A549 (cell line): Measurements from ENCODE around the gene TAF4. TPM values are rescaled to one million over a fixed set of nuclear protein-coding genes. Genes with fewer than 3 reads are reported as not detected.
"Not testable (repeated sequence)": the region's sequence is repeated elsewhere in the genome, so short reads cannot be mapped to it uniquely, and the experiment has no call there.

Experiments
- ATAC-seq, 2 experiments: fragments of 200-7000 bp in 1 of 2; fragments of >200 bp in 1 of 2; cut with Nextera tagmentation in 1 of 2; cut with Tn5 transposase in 1 of 2; 3 replicates each; pipeline versions ENCODE4 v1.8.0 to v1.9.1; 2018 to 2020; ENCODE audit warnings: mild to moderate bottlenecking in 1 of 2, moderate library complexity in 1 of 2
- CTCF ChIA-PET: fragments of 300-600 bp; sonication (Branson Sonifier 250); formaldehyde crosslinking; extraction: SDS; loops from one replicate; lab custom pipeline; 2021; ENCODE audit warnings: antibody characterized with exemption, inconsistent platforms; lab: Yijun Ruan, JAX
- POLR2A ChIA-PET: fragments of 350-600 bp; formaldehyde crosslinking; extraction: SDS; loops from one replicate; lab custom pipeline; 2021; ENCODE audit warnings: antibody characterized with exemption, inconsistent platforms; lab: Yijun Ruan, JAX
- DNase-seq, 2 experiments: peaks; one replicate each; pipeline versions ENCODE4 v3.0.0 to v3.0.0-alpha.2; 2011 to 2016; ENCODE audit warnings: low read depth in 1 of 2, low spot score in 1 of 2
- FAIRE-seq: peaks from 2 replicates; lab custom pipeline; 2011; peaks lifted over from hg19 to GRCh38; lab: Jason Lieb, UNC
- H3K27ac ChIP-seq, 2 experiments: fragments of >200 bp; sonication (Bioruptor Twin); formaldehyde crosslinking; 3 replicates each; pipeline ENCODE4 v1.5.1; 2016 to 2017
- H3K4me1 ChIP-seq: fragments of >200 bp; sonication (Bioruptor Twin); formaldehyde crosslinking; 3 replicates; pipeline ENCODE4 v1.6.1; 2016
- H3K4me2 ChIP-seq: fragments of >200 bp; sonication (Bioruptor Twin); formaldehyde crosslinking; 3 replicates; pipeline ENCODE4 v1.6.1; 2016
- H3K4me3 ChIP-seq: fragments of >200 bp; sonication (Bioruptor Twin); formaldehyde crosslinking; 3 replicates; pipeline ENCODE4 v1.5.1; 2016
- H3K9me3 ChIP-seq: fragments of >200 bp; sonication (Bioruptor Twin); formaldehyde crosslinking; 3 replicates; pipeline ENCODE4 v1.6.1; 2016
- CBX2 ChIP-seq: fragments of 200-600 bp; sonication (generic); IDR thresholded peaks from 2 replicates; pipeline ENCODE4 v1.6.1; 2016; ENCODE audit warnings: low read depth, mild to moderate bottlenecking, borderline replicate concordance
- CHD4 ChIP-seq: fragments of 200-600 bp; sonication (generic); IDR thresholded peaks from 2 replicates; pipeline ENCODE4 v1.6.1; 2016; ENCODE audit warnings: antibody characterized with exemption, mild to moderate bottlenecking, borderline replicate concordance
- EP300 ChIP-seq, 2 experiments: fragments of >200 bp; sonication (Bioruptor Twin); formaldehyde crosslinking; IDR thresholded peaks; 2 replicates in 1 of 2; 3 replicates in 1 of 2; pipeline ENCODE4 v1.6.1; 2016 to 2017
- ESRRA ChIP-seq: fragments of 150-350 bp; IDR thresholded peaks from 2 replicates; pipeline ENCODE4 v1.6.1; 2014; ENCODE audit warnings: mild to moderate bottlenecking, low read length, borderline replicate concordance
- FOXS1 ChIP-seq: fragments of 250-450 bp; sonication (Bioruptor Pico); IDR thresholded peaks from 2 replicates; pipeline ENCODE4 v1.5.0; 2020; ENCODE audit warnings: mild to moderate bottlenecking, moderate library complexity
- HOXA7 ChIP-seq: fragments of 250-450 bp; sonication (Bioruptor Pico); IDR thresholded peaks from 2 replicates; pipeline ENCODE4 v1.5.0; 2020; ENCODE audit warnings: mild to moderate bottlenecking, moderate library complexity
- KDM5A ChIP-seq: fragments of 200-600 bp; sonication (generic); IDR thresholded peaks from 2 replicates; pipeline ENCODE4 v1.6.1; 2016; ENCODE audit warnings: antibody characterized with exemption, mild to moderate bottlenecking
- MAFK ChIP-seq: fragments of 450-650 bp; IDR thresholded peaks from 2 replicates; pipeline ENCODE4 v1.6.1; 2014; ENCODE audit not compliant: partially characterized antibody
- MAZ ChIP-seq: fragments of 150-350 bp; IDR thresholded peaks from 2 replicates; pipeline ENCODE4 v1.6.1; 2014; ENCODE audit warnings: antibody characterized with exemption, low read depth, low read length, borderline replicate concordance
- MYC ChIP-seq: IDR thresholded peaks from 2 replicates; pipeline ENCODE4 v1.6.1; 2012; ENCODE audit warnings: mild to moderate bottlenecking, inconsistent platforms, low read length, improper control_type of control experiment, borderline replicate concordance
- NPAS2 ChIP-seq: fragments of 250-450 bp; sonication (Bioruptor Pico); IDR thresholded peaks from 2 replicates; pipeline ENCODE4 v1.8.0; 2022; ENCODE audit warnings: mild to moderate bottlenecking, moderate library complexity, borderline replicate concordance
- PHF8 ChIP-seq: fragments of 200-600 bp; sonication (generic); IDR thresholded peaks from 2 replicates; pipeline ENCODE4 v1.6.1; 2016; ENCODE audit warnings: low read depth, mild to moderate bottlenecking, antibody characterized with exemption, moderate library complexity, borderline replicate concordance
- POLR2A ChIP-seq: IDR thresholded peaks from 2 replicates; pipeline ENCODE4 v1.6.1; 2012; ENCODE audit warnings: mild to moderate bottlenecking, low read length
- RAD21 ChIP-seq, 2 experiments: fragments of >200 bp in 1 of 2; sonication (Bioruptor Twin) in 1 of 2; formaldehyde crosslinking in 1 of 2; IDR thresholded peaks in 1 of 2; conservative IDR thresholded peaks in 1 of 2; 2 replicates in 1 of 2; 3 replicates in 1 of 2; pipeline ENCODE4 v1.6.1; 2012 to 2018; ENCODE audit warnings: inconsistent platforms in 1 of 2
- RARB ChIP-seq: fragments of 250-450 bp; sonication (Bioruptor Pico); IDR thresholded peaks from 2 replicates; pipeline ENCODE4 v1.8.0; 2021; ENCODE audit warnings: mild to moderate bottlenecking, moderate library complexity
- RCOR1 ChIP-seq: fragments of 150-350 bp; IDR thresholded peaks from 2 replicates; pipeline ENCODE4 v1.6.1; 2014; ENCODE audit warnings: antibody characterized with exemption, low read length, low read depth
- RFX5 ChIP-seq: fragments of 450-650 bp; IDR thresholded peaks from 2 replicates; pipeline ENCODE4 v1.7.1; 2014; ENCODE audit warnings: antibody characterized with exemption, mild to moderate bottlenecking, moderate library complexity
- RNF2 ChIP-seq: fragments of 200-600 bp; sonication (generic); IDR thresholded peaks from 2 replicates; pipeline ENCODE4 v1.6.1; 2016; ENCODE audit warnings: low read depth, mild to moderate bottlenecking, antibody characterized with exemption, moderate library complexity, borderline replicate concordance
- TP53 ChIP-seq: fragments of 250-450 bp; sonication (Bioruptor Pico); IDR thresholded peaks from 2 replicates; pipeline ENCODE4 v1.5.0; 2021; ENCODE audit warnings: mild to moderate bottlenecking, moderate library complexity
- WGBS: methylation state at CpG from one replicate; pipeline ENCODE4 v1.1.6; 2017; ENCODE audit errors: missing lambda C conversion rate; 5-methylcytosine and 5-hydroxymethylcytosine counted together
- polyA plus RNA-seq, 4 experiments: library from polyadenylated mRNA; depleted of rRNA in 3 of 4; stranded (reverse); fragments of >200 nt; fragmentation: RNase III in 1 of 4; extraction: RNeasy Plus Mini Kit Qiagen cat#74134 plus additional on column Dnase treatment in 1 of 4; gene quantifications; 2 replicates in 3 of 4; 3 replicates in 1 of 4; pipeline ENCODE4 v1.2.3, GENCODE V29; 2011 to 2017
- TF ChIP-seq, protein P1 (sequence below): fragments of >200 bp; sonication (Bioruptor Twin); formaldehyde crosslinking; IDR thresholded peaks from 2 replicates; pipeline ENCODE4 v1.6.1; 2016
- TF ChIP-seq, protein P2 (sequence below): fragments of >200 bp; sonication (Bioruptor Twin); formaldehyde crosslinking; IDR thresholded peaks from 3 replicates; pipeline ENCODE4 v1.6.1; 2016
- TF ChIP-seq, protein P3 (sequence below): fragments of 150-350 bp; IDR thresholded peaks from 2 replicates; pipeline ENCODE4 v1.6.1; 2014; ENCODE audit warnings: low read depth, mild to moderate bottlenecking, low read length
- TF ChIP-seq, protein P4 (sequence below): fragments of 450-650 bp; IDR thresholded peaks from 2 replicates; pipeline ENCODE4 v1.6.1; 2014; ENCODE audit warnings: antibody characterized with exemption

The TAF4 gene
- polyA plus RNA-seq, 2 of the 4 experiments (the other 2 are of a cell fraction): 6.1 to 11.0 TPM

DNA sequence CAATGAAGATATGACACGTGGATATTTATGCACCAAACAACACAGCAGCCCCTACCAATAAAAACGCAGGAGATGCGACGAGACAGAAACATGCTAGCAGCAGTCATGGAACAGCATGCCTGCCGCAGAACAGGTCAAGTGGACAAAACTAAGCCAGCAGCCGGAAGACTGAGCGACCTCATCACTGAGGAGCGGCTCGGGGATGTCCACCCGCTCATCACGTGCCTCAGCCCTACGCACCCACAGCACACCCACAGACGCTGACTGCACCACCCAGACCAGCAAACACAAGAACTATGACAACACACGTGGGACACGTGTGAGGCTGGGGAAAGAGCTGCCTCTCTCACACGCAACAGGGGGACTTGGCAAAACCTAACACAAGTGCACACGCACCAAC, 81.7 kb downstream of the TAF4 start:
- ChIA-PET POLR2A (no interaction called here), CTCF (interaction anchor here (0.6 to 0.7 kb wide), 2 partner anchors 279 to 684 kb away, joined by 3 to 4 read pairs; no protein-coding TSS in a partner anchor)
- WGBS: 94% methylated on average over 17 of the region's 17 CpGs
- H3K9me3 ChIP-seq: no peaks in the 10 kb centered on the region
- H3K4me2 ChIP-seq: no peak overlapping the region
- no peak for ATAC-seq
- no peaks in the 10 kb centered on the region for H3K4me1 ChIP-seq
- H3K4me3 ChIP-seq: no peak overlapping the region
- TF ChIP-seq RARB: no peak
- TF ChIP-seq, all 56 proteins: peak for 0
- no peak for DNase-seq
- no peak for FAIRE-seq
- H3K27ac ChIP-seq: no peak overlapping the region

- Histone ChIP-seq H3K27ac (no peak overlapping the region), H3K4me3 (no peak overlapping the region), H3K9me3 (no peaks in the 10 kb centered on the region), H3K4me1 (no peaks in the 10 kb centered on the region), H3K4me2 (no peak overlapping the region)
- POLR2A ChIA-PET: no interaction called here
- FAIRE-seq (no peak), DNase-seq (no peak), ATAC-seq (no peak; a peak in 1 of 6 replicates)
- TF ChIP-seq, protein P1, sequence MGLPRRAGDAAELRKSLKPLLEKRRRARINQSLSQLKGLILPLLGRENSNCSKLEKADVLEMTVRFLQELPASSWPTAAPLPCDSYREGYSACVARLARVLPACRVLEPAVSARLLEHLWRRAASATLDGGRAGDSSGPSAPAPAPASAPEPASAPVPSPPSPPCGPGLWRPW: no peak
- TF ChIP-seq MYC (no peak), MAFK (no peak), RCOR1 (no peak), KDM5A (no peak), CBX2 (no peak), RFX5 (no peak), MAZ (no peak), POLR2A (no peak), ESRRA (no peak), EP300 (IDR thresholded peaks at IDR 0.05) (no peak), PHF8 (no peak), CHD4 (no peak), NPAS2 (CRISPR knock-in tag) (no peak)
- TF ChIP-seq, protein P2, sequence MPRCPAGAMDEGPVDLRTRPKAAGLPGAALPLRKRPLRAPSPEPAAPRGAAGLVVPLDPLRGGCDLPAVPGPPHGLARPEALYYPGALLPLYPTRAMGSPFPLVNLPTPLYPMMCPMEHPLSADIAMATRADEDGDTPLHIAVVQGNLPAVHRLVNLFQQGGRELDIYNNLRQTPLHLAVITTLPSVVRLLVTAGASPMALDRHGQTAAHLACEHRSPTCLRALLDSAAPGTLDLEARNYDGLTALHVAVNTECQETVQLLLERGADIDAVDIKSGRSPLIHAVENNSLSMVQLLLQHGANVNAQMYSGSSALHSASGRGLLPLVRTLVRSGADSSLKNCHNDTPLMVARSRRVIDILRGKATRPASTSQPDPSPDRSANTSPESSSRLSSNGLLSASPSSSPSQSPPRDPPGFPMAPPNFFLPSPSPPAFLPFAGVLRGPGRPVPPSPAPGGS: no peak
- TF ChIP-seq, protein P3, sequence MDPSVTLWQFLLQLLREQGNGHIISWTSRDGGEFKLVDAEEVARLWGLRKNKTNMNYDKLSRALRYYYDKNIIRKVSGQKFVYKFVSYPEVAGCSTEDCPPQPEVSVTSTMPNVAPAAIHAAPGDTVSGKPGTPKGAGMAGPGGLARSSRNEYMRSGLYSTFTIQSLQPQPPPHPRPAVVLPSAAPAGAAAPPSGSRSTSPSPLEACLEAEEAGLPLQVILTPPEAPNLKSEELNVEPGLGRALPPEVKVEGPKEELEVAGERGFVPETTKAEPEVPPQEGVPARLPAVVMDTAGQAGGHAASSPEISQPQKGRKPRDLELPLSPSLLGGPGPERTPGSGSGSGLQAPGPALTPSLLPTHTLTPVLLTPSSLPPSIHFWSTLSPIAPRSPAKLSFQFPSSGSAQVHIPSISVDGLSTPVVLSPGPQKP: no peak
- TF ChIP-seq, protein P4, sequence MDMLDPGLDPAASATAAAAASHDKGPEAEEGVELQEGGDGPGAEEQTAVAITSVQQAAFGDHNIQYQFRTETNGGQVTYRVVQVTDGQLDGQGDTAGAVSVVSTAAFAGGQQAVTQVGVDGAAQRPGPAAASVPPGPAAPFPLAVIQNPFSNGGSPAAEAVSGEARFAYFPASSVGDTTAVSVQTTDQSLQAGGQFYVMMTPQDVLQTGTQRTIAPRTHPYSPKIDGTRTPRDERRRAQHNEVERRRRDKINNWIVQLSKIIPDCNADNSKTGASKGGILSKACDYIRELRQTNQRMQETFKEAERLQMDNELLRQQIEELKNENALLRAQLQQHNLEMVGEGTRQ: no peak
- CTCF ChIA-PET: no interaction called here
- 99% methylated on average over 11 of the region's 11 CpGs for WGBS
These were observed 82.7 kb downstream of the TAF4 start for GRCh38 chr20:61982951-61983315.

DNA sequence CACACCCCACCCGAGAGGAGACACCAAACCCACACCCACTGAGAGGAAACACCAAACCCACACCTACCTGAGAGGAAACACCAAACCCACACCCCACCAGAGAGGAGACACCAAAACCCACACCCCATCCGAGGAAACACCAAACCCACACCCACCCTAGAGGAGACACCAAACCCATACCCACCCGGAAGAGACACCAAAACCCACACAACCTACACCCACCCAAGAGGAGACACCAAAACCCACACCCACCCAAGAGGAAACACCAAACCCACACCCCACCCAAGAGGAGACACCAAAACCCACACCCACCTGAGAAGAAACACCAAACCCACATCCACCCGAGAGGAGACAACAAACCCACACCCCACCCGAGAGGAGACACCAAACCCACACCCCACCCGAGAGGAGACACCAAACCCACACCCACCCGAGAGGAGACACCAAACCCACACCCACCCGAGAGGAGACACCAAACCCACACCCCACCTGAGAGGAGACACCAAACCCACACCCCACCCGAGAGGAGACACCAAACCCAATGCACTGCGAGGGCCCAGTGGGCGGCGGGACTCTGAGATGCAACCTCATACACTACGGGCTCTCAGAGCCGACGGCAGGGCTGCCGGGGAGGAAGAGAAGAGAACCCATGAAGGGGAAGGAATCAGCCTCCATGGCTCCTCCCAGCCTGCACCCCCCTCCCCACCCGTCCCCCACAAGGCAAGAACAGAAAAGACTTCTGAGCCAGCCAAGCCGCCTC, 83.3 kb downstream of the TAF4 start:
- H3K4me2 ChIP-seq: no peak overlapping the region
- no peak overlapping the region for H3K4me3 ChIP-seq
- DNase-seq (no peak), FAIRE-seq (no peak), ATAC-seq (no peak)
- CTCF ChIA-PET: no interaction called here
- TF ChIP-seq FOXS1: no peak
- no peak for TF ChIP-seq NPAS2 (CRISPR knock-in tag)
- TF ChIP-seq RNF2: no peak
- TF ChIP-seq RARB: no peak
- TF ChIP-seq RAD21 (conservative IDR thresholded peaks at IDR 0.05 in 1 of 2, IDR thresholded peaks at IDR 0.05 in 1 of 2): no peak
- no peak for TF ChIP-seq TP53 (CRISPR knock-in tag)
- no peak for TF ChIP-seq HOXA7 (CRISPR knock-in tag)
- POLR2A ChIA-PET: no interaction called here
- 86% methylated on average over 17 of the region's 18 CpGs for WGBS
- no peak overlapping the region for H3K27ac ChIP-seq
- no peaks in the 10 kb centered on the region for H3K4me1 ChIP-seq
- H3K9me3 ChIP-seq: no peaks in the 10 kb centered on the region

GRCh38 chr20:61981691-61982090, 84.0 kb downstream of the TAF4 start:
- CTCF ChIA-PET, POLR2A ChIA-PET: not testable (repeated sequence)

More at GRCh38 chr20:61981691-61982090, 84.0 kb downstream of the TAF4 start:
- H3K9me3 ChIP-seq, H3K4me1 ChIP-seq, DNase-seq, H3K4me3 ChIP-seq, FAIRE-seq, H3K4me2 ChIP-seq, H3K27ac ChIP-seq, ATAC-seq: not testable (repeated sequence)
- 88% methylated on average over 10 of the region's 11 CpGs for WGBS
